Measurements from ENCODE around the gene P2RY2. TPM values are rescaled to one million over a fixed set of nuclear protein-coding genes. Genes with fewer than 3 reads are reported as not detected.
"Not testable (repeated sequence)": the region's sequence is repeated elsewhere in the genome, so short reads cannot be mapped to it uniquely, and the experiment has no call there.

Gene P2RY2
- total RNA-seq, 3 donors from 2014 or later, result not detected

DNA sequence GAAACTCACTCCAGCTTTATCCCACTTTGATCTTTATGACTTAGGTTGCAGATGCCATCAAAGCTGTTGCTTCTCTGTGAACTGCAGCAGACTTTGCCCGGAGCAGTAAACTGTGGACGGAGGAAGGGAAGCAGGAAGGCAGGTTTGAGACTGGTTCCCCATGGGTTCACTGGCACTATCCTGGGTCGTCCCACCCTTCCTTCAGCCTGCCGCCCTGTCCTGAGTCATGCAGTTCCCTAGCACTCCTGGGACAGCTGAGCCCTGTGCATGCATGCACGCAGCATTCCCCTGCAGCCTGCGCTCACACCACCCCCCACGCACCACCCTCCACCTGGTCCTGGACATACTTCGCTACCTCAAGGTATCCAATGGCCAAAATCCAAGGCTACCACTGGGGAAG is 23.5 kb upstream of the P2RY2 start:
- no peak for ATAC-seq
- H3K4me1 Mint-ChIP-seq (ENCODE audit: low read depth), result no peaks in the 10 kb centered on the region

DNA sequence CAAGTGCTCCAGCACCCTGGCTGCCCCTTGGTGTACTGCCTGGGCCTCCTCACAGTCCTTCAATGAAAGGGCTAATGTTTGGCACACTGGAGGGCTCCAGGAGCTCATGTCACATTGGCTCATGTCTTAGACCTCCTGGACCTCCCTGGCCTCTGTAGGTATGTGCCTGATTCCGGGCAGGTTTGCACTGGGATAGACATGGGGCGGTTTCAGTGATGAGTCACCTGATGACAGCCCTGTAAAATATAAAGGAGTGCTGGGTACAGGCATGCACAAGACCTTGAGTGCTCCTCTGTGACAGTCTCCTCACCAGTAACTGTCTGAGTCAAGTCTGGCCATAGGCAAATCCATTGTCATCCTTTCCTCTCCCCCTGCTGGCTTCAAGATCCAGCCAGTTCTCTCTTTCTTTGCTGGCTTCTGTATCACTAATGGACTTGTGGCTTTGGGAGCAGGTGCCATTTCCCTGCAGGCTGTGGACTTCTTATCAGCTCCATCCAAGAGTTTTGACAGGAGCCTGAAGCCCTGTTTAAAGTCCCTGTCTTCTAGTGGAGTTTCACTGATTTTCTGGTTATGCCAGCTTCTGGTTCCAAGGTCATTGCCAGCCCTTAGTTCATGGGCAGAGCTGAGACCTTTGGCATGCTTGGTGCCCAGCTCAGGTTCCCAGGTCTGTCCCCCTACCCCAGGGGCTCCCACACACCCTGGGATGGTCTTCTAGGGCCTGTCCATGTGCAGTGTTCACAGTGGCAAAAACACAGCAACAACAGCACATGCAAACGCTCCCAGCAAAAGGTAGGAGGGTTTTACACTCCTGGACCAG is 22.7 kb upstream of the P2RY2 start:
- no peak for DNase-seq
- no peak for ATAC-seq
- H3K9me3 Mint-ChIP-seq, result no peaks in the 10 kb centered on the region
- H3K36me3 Mint-ChIP-seq (ENCODE audit: insufficient read depth), result no peaks in the 10 kb centered on the region
- H3K4me3 Mint-ChIP-seq, result no peak overlapping the region
- peaks cover 5% of the 10 kb centered on the region for H3K27me3 Mint-ChIP-seq (ENCODE audit: low read depth)
- H3K4me1 Mint-ChIP-seq (ENCODE audit: low read depth), result no peaks in the 10 kb centered on the region

More for the DNA sequence above, 23.5 kb upstream of the P2RY2 start:
- DNase-seq, result no peak
- Mint-ChIP-seq H3K4me3 (no peak overlapping the region), H3K27me3 (ENCODE audit: low read depth) (peaks cover 8% of the 10 kb centered on the region), H3K36me3 (ENCODE audit: insufficient read depth) (no peaks in the 10 kb centered on the region), H3K9me3 (no peaks in the 10 kb centered on the region)

DNA sequence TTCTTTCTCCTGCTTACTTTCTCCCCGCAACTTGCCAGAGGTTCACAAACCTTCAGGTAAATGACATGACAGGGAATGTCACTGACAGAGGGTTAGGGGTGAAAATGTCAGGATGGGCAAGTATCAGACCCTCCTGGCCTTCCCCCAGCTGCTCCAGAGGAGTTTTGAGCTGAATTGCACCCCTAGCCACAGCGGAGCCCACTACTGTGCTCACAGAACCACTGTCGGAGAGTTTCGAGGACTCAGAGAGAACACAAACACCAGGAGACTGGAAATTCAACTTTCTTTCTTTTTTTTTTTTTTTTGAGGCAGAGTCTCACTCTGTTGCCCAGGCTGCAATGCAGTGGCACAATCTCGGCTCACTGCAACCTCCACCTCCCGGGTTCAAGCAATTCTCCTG is 21.5 kb upstream of the P2RY2 start:
- Mint-ChIP-seq H3K9me3 (no peaks in the 10 kb centered on the region), H3K36me3 (ENCODE audit: insufficient read depth) (no peaks in the 10 kb centered on the region), H3K27me3 (ENCODE audit: low read depth) (peaks cover 3% of the 10 kb centered on the region), H3K4me3 (no peak overlapping the region), H3K4me1 (ENCODE audit: low read depth) (no peaks in the 10 kb centered on the region)
- DNase-seq, result no peak
- ATAC-seq, result no peak

DNA sequence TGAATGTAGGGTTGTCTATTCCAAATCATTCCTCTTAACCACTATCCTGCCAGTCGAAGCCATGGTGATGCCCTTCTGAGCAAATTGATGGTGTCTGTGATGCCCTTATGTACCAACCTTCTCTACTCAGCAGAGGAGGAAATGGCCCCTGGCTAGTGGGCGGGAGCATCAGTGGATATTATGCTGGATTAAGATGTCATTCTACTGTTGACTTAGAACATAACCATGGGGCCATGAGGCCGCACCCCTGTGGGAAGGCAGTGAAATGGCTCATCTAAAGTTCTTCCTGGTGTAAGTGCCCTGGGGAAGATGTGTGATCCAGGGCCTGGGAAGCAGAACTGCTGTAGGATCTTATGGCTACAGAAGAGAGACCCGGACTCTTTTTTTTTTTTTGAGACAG is 20.7 kb upstream of the P2RY2 start:
- Mint-ChIP-seq H3K27me3 (ENCODE audit: low read depth) (peaks cover 3% of the 10 kb centered on the region), H3K4me1 (ENCODE audit: low read depth) (no peaks in the 10 kb centered on the region), H3K9me3 (no peaks in the 10 kb centered on the region), H3K4me3 (no peak overlapping the region), H3K36me3 (ENCODE audit: insufficient read depth) (no peaks in the 10 kb centered on the region)
- ATAC-seq (no peak), DNase-seq (no peak)

DNA sequence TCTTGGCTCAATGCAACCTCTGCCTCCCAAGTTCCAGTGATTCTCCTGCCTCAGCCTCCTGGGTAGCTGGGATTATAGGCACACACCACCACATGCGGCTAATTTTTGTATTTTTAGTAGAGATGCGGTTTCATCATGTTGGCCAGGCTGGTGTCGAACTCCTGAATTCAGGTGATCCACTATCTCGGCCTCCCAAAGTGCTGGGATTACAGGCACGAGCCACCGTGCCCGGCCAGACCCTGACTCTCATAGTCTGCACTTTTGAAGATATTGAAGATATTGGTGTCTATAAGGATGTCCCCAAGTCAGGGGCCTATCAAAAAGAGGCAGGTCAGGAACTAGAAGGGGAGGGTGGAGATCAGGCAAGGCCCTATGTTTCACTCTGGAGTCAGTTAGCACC is 20.3 kb upstream of the P2RY2 start:
- H3K9me3 Mint-ChIP-seq; ATAC-seq; H3K4me1 Mint-ChIP-seq (ENCODE audit: low read depth); H3K36me3 Mint-ChIP-seq (ENCODE audit: insufficient read depth); DNase-seq; H3K4me3 Mint-ChIP-seq; H3K27me3 Mint-ChIP-seq (ENCODE audit: low read depth): not testable (repeated sequence)

DNA sequence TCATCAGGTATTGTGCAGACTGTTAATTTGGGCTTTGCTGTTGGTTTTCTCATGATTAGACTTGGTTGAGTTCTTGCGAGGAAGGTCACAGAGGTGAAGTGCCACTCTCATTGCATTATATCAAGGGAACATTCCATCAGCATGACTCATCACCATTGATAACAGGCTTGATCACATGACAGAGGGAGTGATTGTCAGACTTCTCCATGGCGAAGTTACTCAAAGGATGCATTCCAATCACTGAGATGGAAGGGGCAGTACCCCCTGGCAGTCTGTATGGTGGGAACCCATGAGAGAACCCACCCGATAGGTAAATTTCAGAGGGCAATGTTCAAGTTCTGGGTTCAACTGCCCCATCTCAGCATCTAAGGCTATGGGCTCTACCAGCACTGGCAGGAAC is 19.4 kb upstream of the P2RY2 start:
- Mint-ChIP-seq H3K9me3 (no peaks in the 10 kb centered on the region), H3K4me1 (ENCODE audit: low read depth) (no peaks in the 10 kb centered on the region), H3K36me3 (ENCODE audit: insufficient read depth) (no peaks in the 10 kb centered on the region), H3K27me3 (ENCODE audit: low read depth) (peaks cover 7% of the 10 kb centered on the region), H3K4me3 (no peak overlapping the region)
- DNase-seq, result no peak
- no peak for ATAC-seq

DNA sequence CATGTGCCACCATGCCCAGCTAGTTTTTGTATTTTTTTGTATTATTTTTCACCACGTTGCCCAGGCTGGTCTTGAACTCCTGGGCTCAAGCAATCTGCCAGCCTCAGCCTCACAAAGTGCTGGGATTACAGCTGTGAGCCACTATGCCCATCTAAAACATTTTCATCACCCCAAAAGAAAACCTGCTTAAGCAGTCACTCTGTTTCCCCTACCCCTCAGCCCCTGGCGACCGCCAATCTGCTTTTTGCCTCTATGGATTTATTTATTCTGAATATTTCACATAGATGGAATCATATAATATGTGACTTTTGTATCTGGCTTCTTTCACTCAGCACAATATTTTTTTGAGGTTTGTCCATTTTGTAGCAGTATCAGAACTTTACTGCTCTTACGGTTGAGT is 18.6 kb upstream of the P2RY2 start:
- DNase-seq, result no peak
- Mint-ChIP-seq H3K4me1 (ENCODE audit: low read depth) (no peaks in the 10 kb centered on the region), H3K4me3 (no peak overlapping the region), H3K27me3 (ENCODE audit: low read depth) (peaks cover 7% of the 10 kb centered on the region), H3K36me3 (ENCODE audit: insufficient read depth) (no peaks in the 10 kb centered on the region), H3K9me3 (no peaks in the 10 kb centered on the region)
- no peak for ATAC-seq

DNA sequence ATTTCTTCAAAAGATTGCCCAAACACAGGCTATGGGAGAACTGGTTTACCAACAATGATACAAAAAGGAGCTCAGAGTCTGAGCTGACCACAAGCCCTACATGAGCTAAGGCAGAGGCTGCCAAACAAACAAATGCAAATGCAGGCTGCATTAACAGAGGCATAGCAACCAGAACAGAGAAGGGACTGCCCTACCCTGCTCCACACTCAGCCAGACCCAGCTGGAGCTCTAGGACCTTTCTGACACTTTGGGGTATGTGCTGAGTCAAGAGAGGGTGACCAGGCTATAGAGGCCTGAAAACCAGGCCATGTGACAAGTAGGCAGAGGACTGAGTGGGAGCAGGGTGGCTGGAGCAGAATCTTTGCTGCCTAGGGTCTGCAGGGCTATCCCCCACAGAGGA is 17.8 kb upstream of the P2RY2 start:
- DNase-seq (no peak), ATAC-seq (no peak)
- H3K4me3 Mint-ChIP-seq, result no peak overlapping the region
- H3K36me3 Mint-ChIP-seq (ENCODE audit: insufficient read depth), result no peaks in the 10 kb centered on the region
- H3K9me3 Mint-ChIP-seq, result no peaks in the 10 kb centered on the region
- no peaks in the 10 kb centered on the region for H3K4me1 Mint-ChIP-seq (ENCODE audit: low read depth)
- peaks cover 10% of the 10 kb centered on the region for H3K27me3 Mint-ChIP-seq (ENCODE audit: low read depth)

DNA sequence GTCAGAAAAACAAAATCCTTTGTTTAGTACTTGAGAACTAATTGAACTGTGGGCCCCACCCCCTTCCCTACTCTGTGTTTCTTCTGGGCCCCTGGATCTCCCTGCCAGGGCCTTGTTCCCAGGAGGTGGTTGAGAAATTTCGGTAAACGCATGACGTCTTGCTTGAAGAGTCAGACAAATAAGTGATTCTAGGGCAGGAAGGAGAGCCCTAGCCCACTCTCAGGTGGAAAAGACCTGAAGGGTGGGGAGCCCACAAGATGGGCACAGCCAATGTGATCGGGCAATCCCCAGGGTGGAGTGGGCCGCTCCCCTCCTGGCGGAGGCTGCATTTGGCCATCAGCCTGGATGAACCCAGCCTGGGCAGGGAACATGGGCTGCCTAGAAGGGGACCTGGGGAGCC is 16.8 kb upstream of the P2RY2 start:
- Mint-ChIP-seq H3K4me1 (ENCODE audit: low read depth) (no peaks in the 10 kb centered on the region), H3K27me3 (ENCODE audit: low read depth) (peaks cover 11% of the 10 kb centered on the region), H3K9me3 (no peaks in the 10 kb centered on the region), H3K4me3 (no peak overlapping the region), H3K36me3 (ENCODE audit: insufficient read depth) (no peaks in the 10 kb centered on the region)
- DNase-seq, result no peak
- no peak for ATAC-seq

DNA sequence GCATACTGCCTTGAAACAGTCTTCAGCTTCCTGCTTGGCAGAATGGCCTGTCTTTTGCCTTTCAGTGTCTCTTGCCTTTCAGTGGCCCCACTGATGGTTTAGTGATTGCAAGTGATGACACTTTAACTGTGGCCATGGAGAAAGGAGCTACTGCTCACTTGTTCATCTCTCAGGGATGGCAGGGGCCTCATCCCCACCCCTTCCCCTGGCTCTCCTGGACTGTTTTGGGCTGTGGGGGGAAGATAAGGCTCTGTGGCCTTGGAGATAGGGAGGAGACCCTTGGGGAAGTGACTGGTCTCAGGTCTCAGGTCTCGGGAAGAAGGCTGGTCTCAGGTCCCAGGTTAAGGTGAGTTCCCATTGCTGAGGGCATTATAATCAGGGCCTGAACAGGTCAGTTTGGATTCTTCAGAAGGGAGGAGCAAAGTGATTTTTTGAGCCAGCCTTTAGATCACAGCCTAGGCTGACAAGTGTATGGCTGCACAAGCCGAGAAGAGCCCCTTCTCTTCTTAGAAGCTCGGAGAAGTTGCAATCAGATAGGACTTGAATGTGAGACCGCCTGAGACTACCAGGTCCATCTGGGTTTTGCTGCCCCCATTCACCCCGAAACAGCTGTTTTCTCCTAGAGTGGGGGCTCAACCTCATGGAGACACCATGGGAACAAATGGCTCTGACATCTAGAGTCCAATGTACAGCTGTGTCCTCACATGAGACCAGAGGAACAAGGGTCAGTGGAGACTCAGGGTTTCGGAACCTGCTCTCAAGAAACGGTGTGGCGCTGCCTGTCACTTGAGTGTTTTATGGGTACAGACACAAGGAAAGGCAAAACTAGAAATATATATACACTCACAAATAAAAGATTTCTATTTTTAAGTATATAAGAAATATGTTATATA is 15.9 kb upstream of the P2RY2 start:
- H3K4me1 Mint-ChIP-seq (ENCODE audit: low read depth), result no peaks in the 10 kb centered on the region
- H3K9me3 Mint-ChIP-seq, result no peaks in the 10 kb centered on the region
- no peaks in the 10 kb centered on the region for H3K36me3 Mint-ChIP-seq (ENCODE audit: insufficient read depth)
- ATAC-seq (no peak), DNase-seq (no peak)
- peaks cover 11% of the 10 kb centered on the region for H3K27me3 Mint-ChIP-seq (ENCODE audit: low read depth)
- H3K4me3 Mint-ChIP-seq, result no peak overlapping the region

DNA sequence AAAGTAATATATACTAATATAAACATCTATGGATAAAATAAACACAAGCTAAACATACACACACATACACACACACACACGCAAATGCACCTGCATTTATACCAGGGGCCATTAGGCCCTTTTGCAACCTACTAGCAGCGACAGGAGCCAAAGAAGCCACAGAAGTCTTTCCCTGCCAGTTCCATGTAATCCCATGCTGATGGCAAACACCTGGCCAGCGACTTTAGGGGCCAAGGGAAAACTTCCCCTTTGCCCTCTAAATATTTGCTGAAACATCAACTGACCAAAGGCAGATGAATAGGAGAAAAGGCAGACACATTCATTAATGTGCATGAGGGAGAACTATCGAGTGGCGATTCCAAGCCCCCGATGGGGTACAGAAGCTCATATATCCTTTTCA is 14.8 kb upstream of the P2RY2 start:
- DNase-seq (no peak), ATAC-seq (no peak)
- Mint-ChIP-seq H3K4me1 (ENCODE audit: low read depth) (no peaks in the 10 kb centered on the region), H3K36me3 (ENCODE audit: insufficient read depth) (no peaks in the 10 kb centered on the region), H3K4me3 (no peak overlapping the region), H3K9me3 (no peaks in the 10 kb centered on the region), H3K27me3 (ENCODE audit: low read depth) (peaks cover 11% of the 10 kb centered on the region)

DNA sequence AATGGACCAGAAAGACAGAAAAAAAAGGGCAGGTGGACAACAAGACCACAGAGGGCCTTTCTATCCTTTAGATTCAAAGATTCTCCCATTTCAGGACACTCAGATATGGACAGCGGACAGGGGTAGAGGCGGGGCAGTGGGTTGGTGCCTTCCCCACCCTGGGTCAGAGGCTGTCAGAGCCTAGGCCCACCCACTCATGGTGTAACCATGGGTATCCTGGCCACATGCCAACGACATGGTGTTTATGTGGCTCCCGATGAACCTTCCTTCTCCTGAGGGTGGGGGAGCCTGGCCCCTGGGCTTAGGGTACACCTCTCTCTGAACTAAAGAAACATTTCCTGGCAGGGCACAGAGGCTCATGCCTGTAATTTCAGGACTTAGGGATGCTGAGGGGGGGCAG is 14.3 kb upstream of the P2RY2 start:
- H3K27me3 Mint-ChIP-seq (ENCODE audit: low read depth), result peaks cover 11% of the 10 kb centered on the region
- H3K36me3 Mint-ChIP-seq (ENCODE audit: insufficient read depth), result no peaks in the 10 kb centered on the region
- ATAC-seq (no peak), DNase-seq (no peak)
- H3K9me3 Mint-ChIP-seq, result no peaks in the 10 kb centered on the region
- no peak overlapping the region for H3K4me3 Mint-ChIP-seq
- H3K4me1 Mint-ChIP-seq (ENCODE audit: low read depth), result no peaks in the 10 kb centered on the region

DNA sequence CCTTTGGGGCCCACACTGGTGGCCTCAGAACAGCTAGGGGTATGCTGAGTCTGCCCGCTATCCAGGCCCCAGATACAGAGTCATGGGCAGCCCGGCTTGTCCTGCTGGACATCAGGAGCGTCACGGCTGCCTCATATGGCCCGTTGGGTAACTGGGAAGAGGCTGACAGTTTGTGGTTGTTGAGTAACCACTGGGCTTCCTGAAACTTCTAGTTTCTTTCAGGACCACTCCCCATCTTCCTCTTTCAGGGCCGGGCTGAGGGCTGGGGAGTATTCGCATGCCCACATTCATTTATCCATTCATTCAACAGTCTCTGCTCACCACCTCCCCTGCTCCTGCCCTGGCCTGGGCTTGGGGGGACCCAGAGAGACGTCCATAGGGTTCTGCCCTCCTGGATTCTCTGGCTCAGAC is 13.4 kb upstream of the P2RY2 start:
- H3K4me3 Mint-ChIP-seq, result no peak overlapping the region
- no peak for DNase-seq

DNA sequence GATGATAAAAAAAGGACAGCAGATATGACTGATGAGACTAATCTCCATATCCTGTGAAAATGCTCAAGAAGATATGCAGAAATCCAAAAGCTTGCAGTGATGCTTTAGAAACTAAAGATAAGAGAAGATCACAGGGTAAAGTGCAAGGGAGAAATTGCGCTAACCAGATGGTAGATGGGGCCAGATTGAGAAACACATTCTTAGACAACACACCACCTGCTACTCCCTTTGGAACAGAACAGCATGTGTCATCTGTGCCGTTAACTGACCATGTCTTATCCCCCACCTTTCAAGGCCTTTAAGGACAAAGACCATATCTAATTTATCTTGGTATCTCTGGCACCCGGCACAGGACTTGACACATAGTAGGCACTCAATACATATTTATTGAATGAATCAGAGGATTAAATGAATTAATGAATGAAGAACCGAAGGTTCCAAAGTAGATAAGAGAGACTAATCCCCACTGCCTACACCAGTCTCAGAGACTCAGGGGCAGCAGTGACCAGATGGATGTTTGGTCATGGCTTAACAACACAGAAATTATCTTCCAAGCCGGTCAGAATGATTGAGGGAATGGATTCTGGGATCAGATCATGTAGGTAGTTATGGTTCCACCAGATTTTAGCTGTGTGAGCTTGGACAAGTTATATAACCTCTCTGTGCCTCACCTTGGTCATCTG is 12.3 kb upstream of the P2RY2 start:
- no peak for DNase-seq
- Mint-ChIP-seq H3K9me3 (no peaks in the 10 kb centered on the region), H3K4me1 (ENCODE audit: low read depth) (no peaks in the 10 kb centered on the region), H3K27me3 (ENCODE audit: low read depth) (peaks cover 13% of the 10 kb centered on the region), H3K4me3 (no peak overlapping the region), H3K36me3 (ENCODE audit: insufficient read depth) (no peaks in the 10 kb centered on the region)
- no peak for ATAC-seq

More for the DNA sequence above, 13.4 kb upstream of the P2RY2 start:
- H3K27me3 Mint-ChIP-seq (ENCODE audit: low read depth), result peaks cover 11% of the 10 kb centered on the region
- no peaks in the 10 kb centered on the region for H3K9me3 Mint-ChIP-seq
- H3K4me1 Mint-ChIP-seq (ENCODE audit: low read depth), result no peaks in the 10 kb centered on the region
- no peaks in the 10 kb centered on the region for H3K36me3 Mint-ChIP-seq (ENCODE audit: insufficient read depth)
- ATAC-seq, result no peak

All from activated T-cell treated with anti-CD3 and anti-CD28 coated beads, Interleukin-2, amount 50 U/mL, for 4 hours (primary cell).